ENCODE data around the gene NRXN3. TPM values are rescaled to one million over a fixed set of nuclear protein-coding genes. Genes with fewer than 3 reads are reported as not detected.
A peak's percentile ranks its signal among the peaks of the same experiment; 100 is the strongest.

Gene NRXN3
- total RNA-seq, 4 donors from 2014 or later = 4.1 to 11.9 (median 5.8) TPM

DNA sequence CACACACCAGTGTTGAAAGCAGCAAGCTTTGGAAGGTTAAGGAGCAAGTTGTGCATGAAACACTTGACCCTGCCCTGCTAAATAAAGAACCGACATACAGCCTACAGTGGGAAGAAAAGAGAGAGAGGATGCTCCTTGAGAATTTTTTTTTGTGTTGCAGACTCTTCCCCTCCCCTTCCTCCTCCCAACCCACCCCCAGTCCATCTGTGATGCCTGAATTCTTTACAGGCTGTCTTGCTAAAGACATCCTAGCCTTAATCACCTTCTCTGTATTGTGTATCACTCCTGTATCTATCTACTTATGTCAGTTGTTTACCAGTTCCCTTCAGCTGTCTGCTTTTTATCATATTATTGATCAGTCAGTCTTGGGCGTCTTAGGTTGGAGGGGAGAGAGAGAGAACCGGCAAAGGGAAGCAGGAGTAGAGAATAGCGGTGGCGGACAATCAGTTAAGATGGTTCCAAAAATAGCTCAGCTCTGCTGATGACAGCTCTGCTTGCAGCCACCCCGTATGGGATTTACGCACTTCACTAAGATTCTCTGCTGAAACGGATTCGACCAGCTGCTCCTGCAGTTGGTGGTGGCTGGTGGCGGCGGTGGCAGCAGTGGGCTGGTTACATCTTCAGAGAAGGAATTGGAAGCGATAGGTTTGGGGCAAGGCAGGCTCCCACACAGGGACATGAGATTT, 664.7 kb downstream of the NRXN3 start:
- DNase-seq = no peak
- intact Hi-C loops (cut with DNase I; ENCODE audit: low total_unique reads) = no loop called here

DNA sequence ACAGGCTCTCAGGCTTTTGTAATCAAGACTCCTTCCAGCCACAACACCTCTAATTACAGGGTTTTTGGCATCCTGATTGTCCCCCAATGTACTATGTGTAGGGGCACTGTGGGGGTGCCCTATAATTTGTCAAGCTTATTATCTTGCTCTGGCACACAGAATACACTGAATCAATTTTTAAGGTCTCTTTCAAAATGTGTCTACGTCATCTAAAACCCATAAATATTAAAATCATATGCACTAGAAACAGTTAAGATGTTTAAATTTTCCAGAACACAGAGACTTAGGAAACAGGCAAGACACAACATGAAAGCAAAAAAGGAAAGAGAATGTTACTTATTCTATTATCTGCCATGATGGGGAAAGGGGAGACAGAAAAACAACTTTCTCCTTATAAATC, 665.7 kb downstream of the NRXN3 start:
- Histone ChIP-seq H3K27me3 (peaks cover 7% of the 10 kb centered on the region), H3K27ac (no peak overlapping the region), H3K36me3 (no peaks in the 10 kb centered on the region), H3K9me3 (no peaks in the 10 kb centered on the region), H3K4me1 (no peaks in the 10 kb centered on the region), H3K4me3 (no peak overlapping the region)
- no peak for TF ChIP-seq POLR2AphosphoS5 (IDR thresholded peaks at IDR 0.05)
- TF ChIP-seq, protein P1, sequence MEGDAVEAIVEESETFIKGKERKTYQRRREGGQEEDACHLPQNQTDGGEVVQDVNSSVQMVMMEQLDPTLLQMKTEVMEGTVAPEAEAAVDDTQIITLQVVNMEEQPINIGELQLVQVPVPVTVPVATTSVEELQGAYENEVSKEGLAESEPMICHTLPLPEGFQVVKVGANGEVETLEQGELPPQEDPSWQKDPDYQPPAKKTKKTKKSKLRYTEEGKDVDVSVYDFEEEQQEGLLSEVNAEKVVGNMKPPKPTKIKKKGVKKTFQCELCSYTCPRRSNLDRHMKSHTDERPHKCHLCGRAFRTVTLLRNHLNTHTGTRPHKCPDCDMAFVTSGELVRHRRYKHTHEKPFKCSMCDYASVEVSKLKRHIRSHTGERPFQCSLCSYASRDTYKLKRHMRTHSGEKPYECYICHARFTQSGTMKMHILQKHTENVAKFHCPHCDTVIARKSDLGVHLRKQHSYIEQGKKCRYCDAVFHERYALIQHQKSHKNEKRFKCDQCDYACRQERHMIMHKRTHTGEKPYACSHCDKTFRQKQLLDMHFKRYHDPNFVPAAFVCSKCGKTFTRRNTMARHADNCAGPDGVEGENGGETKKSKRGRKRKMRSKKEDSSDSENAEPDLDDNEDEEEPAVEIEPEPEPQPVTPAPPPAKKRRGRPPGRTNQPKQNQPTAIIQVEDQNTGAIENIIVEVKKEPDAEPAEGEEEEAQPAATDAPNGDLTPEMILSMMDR (IDR thresholded peaks at IDR 0.05) = no peak
- TF ChIP-seq POLR2A (IDR thresholded peaks at IDR 0.05) = no peak
- no peak for TF ChIP-seq EP300 (IDR thresholded peaks at IDR 0.05; ENCODE audit: low read depth)
- no peak for DNase-seq
- intact Hi-C loops (cut with DNase I; ENCODE audit: low total_unique reads) = no loop called here
- WGBS, 2 donors (ENCODE audit: low coverage in 1 of 2) = 83 to 100% methylated on average over 1 of the region's 1 CpG
- in situ Hi-C loops (cut with MboI; ENCODE audit: low pct_ligation_motif_present in 1 of 4, low pct_unique_long_range_greater_than_20kb in 1 of 4, low sequenced_read_pairs in 3 of 4) = no loop called here

More for the DNA sequence above, 664.7 kb downstream of the NRXN3 start:
- H3K9me3 ChIP-seq = no peaks in the 10 kb centered on the region
- H3K36me3 ChIP-seq = no peaks in the 10 kb centered on the region
- H3K27ac ChIP-seq = no peak overlapping the region
- WGBS, 2 donors (ENCODE audit: low coverage in 1 of 2) = 46 to 66% methylated on average over 7 to 12 of the region's 12 CpGs
- H3K4me3 ChIP-seq = no peak overlapping the region
- H3K27me3 ChIP-seq = peaks cover 7% of the 10 kb centered on the region
- in situ Hi-C loops (cut with MboI; ENCODE audit: low pct_ligation_motif_present in 1 of 4, low pct_unique_long_range_greater_than_20kb in 1 of 4, low sequenced_read_pairs in 3 of 4) = no loop called here
- H3K4me1 ChIP-seq = no peaks in the 10 kb centered on the region
- no peak for TF ChIP-seq POLR2A (IDR thresholded peaks at IDR 0.05)
- no peak for TF ChIP-seq EP300 (IDR thresholded peaks at IDR 0.05; ENCODE audit: low read depth)
- no peak for TF ChIP-seq POLR2AphosphoS5 (IDR thresholded peaks at IDR 0.05)
- TF ChIP-seq, protein P1 (IDR thresholded peaks at IDR 0.05) = no peak

DNA sequence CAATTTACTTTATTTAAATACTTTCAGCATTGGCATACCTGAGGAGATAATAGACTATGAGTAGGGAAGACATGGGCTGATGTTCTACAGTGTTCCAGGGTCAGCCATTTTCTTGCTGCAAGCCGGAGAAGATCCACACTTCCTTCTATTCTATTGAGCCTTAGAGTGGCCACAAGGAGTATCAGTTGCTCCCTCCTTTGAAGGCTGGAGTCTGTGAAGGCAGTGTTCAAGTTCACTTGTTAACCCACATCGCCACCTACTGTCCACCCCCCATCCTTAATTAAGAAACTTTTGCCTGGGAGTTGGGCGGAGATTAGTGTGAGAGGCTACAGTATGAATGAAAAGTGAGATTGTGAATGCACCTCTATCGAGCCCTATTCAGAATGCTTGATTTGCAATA, 666.6 kb downstream of the NRXN3 start:
- DNase-seq = peak; percentile 64
- 10 to 11% methylated on average over 3 to 4 of the region's 4 CpGs for WGBS, 2 donors (ENCODE audit: low coverage in 1 of 2)

DNA sequence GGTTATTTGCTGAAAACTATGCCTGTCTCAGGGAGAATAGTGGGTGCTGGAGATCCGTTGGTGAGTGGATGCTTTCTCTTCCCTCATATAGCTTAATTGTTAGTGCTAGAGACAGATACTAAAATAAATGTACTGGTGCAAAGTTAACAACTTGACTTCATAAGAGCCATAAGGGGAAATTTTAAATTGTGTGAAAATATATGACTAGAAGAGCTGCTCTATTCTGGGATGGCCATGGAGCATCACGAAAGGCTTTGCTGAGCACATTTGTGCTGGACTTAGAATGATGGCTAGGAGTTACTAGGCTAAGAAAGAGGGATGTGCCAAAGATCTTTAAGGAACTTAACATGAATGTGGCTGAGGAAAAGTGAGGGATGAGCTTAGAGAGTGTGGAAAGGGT, 668.8 kb downstream of the NRXN3 start:
- 74 to 80% methylated on average over 1 to 2 of the region's 2 CpGs for WGBS, 2 donors (ENCODE audit: low coverage in 1 of 2)
- Histone ChIP-seq H3K4me3 (no peak overlapping the region), H3K4me1 (no peaks in the 10 kb centered on the region), H3K27me3 (peaks cover 7% of the 10 kb centered on the region), H3K9me3 (no peaks in the 10 kb centered on the region), H3K36me3 (no peaks in the 10 kb centered on the region), H3K27ac (no peak overlapping the region)
- DNase-seq = no peak
- no peak for TF ChIP-seq EP300 (IDR thresholded peaks at IDR 0.05; ENCODE audit: low read depth)
- TF ChIP-seq, protein P1 (IDR thresholded peaks at IDR 0.05) = no peak
- no peak for TF ChIP-seq POLR2AphosphoS5 (IDR thresholded peaks at IDR 0.05)
- TF ChIP-seq POLR2A (IDR thresholded peaks at IDR 0.05) = no peak
- intact Hi-C loops (cut with DNase I; ENCODE audit: low total_unique reads) = no loop called here
- in situ Hi-C loops (cut with MboI; ENCODE audit: low pct_ligation_motif_present in 1 of 4, low pct_unique_long_range_greater_than_20kb in 1 of 4, low sequenced_read_pairs in 3 of 4) = no loop called here

More for the DNA sequence above, 666.6 kb downstream of the NRXN3 start:
- TF ChIP-seq, protein P1 (IDR thresholded peaks at IDR 0.05) = peak; percentile 36 to 52 (median 41)
- TF ChIP-seq EP300 (IDR thresholded peaks at IDR 0.05; ENCODE audit: low read depth) = no peak
- no peak for TF ChIP-seq POLR2AphosphoS5 (IDR thresholded peaks at IDR 0.05)
- TF ChIP-seq POLR2A (IDR thresholded peaks at IDR 0.05) = no peak
- H3K36me3 ChIP-seq = no peaks in the 10 kb centered on the region
- no peaks in the 10 kb centered on the region for H3K9me3 ChIP-seq
- in situ Hi-C loops (cut with MboI; ENCODE audit: low pct_ligation_motif_present in 1 of 4, low pct_unique_long_range_greater_than_20kb in 1 of 4, low sequenced_read_pairs in 3 of 4) = no loop called here
- H3K27ac ChIP-seq = no peak overlapping the region
- peaks cover 7% of the 10 kb centered on the region for H3K27me3 ChIP-seq
- intact Hi-C loops (cut with DNase I; ENCODE audit: low total_unique reads) = no loop called here
- no peak overlapping the region for H3K4me3 ChIP-seq
- no peaks in the 10 kb centered on the region for H3K4me1 ChIP-seq
